NAMALWA (cell line): Measurements from ENCODE around the gene LINC01488.

Source experiments
- DNase-seq: peaks from one replicate; pipeline ENCODE4 v3.0.0-alpha.2; 2015; ENCODE audit warnings: low spot score

The LINC01488 gene

DNA sequence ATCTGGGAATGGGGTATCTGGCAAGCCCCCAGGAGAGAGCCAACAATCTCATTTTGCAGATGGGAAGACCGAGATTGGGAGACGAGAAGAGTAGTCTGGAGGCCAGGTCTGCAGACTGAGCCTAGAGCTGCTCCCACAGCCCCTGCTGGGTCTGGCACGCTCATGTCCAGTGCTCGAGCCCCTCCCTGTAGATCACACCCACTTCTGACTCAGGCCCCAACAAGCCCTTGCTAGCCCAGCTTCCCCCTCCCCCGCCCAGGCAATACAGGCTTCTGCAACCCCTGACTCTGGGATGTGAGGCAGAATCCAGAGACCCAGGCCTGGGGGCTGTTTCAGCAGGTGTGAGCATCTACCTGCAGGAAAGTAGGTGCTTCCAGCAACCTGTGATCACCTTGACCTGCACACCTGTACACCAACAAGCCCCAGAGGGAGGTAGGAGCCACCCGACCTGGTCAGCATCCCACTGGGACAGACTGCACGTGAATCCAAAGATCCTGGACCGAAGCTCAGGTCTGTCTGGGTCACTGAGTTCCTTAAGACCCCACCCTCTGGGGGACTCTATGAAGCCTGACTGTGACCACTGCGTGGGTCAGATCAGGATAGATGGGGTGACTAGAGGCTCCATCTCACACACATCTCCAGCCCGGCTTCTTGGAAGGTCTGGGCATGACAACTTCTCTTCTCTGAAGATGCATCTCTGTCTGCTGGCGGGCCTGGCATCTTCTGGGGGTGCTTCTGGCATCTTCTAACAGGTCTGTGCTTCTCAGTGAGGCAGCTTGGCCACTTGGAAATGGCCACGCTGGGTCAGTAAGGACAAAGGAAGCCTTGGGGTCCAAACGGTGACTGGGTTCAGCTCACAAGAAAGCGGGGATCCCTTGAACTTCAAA lies 29.3 kb downstream of the LINC01488 start:
- no peak for DNase-seq

DNA sequence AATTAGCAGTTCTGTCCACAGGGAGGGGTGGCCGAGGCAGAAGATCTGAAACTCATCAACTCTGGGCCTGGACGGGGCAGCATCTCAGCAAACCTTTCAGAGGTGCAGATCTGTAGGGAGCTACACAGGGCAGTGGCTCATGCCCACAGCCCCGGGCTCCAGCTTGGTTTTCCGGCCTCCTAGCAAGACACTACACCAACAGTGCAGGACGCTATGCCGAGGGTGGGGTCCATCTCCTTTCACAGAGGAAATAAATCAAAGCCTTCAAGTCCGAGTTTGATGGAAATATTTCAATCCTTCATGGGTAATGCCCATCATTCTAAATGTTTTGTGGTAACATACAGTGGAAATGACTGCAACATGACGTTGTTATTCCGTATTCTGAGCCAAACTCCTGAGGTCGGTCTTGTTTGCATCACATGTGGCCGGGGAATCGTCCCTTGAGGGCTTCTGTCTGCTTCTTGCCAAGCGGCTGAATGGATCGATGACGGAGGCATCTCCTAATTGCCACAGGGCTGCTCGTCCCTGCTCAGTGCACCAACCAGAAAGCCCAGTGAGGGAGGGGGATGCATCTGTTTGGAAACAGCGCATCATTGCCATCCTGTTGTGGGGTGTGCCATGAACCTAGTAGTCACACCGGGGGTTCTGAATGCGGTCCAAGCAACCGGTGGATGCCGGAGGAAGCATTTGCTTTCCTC lies 30.0 kb downstream of the LINC01488 start:
- no peak for DNase-seq

DNA sequence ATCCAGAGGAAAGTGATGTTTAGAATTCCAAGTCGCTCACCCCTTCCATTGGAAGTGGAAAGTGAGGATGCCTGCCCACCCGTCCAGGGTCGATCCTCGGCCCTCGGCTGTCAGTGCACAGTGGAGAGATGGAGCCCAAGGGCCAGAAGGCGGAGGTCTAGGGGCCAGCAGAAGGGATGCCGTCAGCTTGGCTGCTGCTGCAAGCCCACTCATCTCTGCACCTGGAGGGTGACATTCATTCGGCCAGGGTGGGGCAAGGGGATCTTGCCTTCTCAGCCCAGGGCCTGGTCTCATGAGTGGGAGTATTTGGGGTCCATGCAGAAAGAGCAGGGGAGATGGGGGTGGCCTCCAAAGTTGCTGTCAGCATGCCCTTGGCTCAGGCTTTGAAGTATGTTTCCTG lies 30.7 kb downstream of the LINC01488 start:
- DNase-seq = no peak

DNA sequence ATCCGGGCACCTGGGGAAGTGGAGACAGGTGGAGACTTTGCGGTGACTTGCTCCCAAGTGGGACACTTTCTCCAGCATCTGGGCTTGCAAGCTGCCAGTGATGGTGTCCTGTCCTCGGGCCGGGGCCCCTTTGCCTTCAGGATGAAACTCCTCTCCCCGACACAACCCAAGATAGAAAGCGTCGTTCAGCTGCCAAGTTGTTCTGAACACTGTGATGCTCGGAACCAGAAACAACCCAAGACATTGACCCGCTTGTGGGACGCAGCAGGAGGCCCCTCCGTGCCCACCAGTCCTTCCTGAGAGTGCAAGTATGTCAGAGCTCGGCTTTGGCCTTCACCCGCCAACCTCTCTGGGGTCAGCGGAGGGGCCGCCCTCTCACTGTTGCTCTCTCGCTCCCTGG lies 31.3 kb downstream of the LINC01488 start:
- no peak for DNase-seq

DNA sequence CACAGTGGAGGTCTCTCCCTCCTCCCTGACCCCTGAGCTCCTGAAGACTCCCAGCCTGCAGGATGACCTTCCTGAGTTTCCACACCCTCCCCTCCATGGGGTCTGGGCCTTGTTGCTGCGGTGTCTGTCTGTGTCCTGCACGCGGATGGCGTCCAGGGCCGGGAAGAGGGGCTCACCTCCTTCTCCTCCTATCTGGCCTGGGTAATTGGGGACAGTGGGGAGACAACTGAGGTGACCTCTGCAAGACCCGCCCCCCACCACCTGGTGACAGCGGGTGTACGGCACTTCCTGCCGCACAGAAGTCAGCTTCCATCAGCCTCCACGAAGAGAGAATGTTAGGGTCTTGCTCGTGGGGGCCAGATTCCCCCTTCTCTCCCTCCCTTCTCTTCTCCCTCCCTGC lies 31.7 kb downstream of the LINC01488 start:
- DNase-seq = no peak

DNA sequence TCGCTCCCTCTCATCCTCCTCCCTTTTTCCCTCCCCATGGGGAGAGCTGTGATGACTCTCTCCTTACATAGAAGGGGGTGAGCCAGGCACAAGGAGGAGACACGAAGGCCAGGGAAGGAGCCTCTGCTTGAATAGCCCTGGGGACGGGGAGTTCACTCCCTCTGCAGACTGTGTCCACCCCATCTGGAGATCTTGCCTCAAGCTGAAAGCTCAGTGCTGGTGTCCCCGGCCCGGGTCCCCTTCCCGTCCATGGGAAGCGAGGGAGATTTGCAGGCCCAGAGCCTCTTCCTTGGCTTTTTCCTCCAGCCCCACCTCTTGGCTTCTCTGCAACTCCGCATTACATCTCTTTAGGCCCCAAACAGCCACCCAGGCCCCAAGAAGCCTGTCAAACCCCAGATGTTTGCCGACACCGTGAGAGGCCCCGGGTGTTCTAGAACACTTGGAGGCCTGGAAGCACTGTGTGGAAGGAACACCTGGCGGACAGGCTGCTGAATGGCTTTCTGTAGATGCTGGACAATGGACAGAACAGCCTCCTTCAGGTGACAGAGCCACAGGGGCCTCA lies 32.3 kb downstream of the LINC01488 start:
- no peak for DNase-seq

DNA sequence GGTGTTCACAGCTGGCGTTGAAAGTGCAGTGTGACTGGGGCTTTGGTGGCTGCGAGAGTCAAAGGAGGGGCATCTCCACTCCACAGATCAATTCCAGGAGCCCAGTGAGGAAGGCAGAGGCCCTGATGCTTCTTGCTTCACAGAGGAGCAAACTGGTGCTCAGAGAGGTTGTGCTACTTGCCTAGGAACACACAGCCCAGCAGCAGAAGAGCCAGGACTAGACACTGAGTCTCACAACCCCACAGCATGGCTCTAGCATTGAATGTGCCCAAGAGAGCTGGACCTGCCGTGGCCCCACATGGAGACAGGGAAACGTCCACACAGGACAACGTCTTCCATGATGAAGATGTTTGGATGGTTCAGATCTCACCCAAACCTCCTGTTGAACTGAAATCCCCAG lies 33.3 kb downstream of the LINC01488 start:
- no peak for DNase-seq

DNA sequence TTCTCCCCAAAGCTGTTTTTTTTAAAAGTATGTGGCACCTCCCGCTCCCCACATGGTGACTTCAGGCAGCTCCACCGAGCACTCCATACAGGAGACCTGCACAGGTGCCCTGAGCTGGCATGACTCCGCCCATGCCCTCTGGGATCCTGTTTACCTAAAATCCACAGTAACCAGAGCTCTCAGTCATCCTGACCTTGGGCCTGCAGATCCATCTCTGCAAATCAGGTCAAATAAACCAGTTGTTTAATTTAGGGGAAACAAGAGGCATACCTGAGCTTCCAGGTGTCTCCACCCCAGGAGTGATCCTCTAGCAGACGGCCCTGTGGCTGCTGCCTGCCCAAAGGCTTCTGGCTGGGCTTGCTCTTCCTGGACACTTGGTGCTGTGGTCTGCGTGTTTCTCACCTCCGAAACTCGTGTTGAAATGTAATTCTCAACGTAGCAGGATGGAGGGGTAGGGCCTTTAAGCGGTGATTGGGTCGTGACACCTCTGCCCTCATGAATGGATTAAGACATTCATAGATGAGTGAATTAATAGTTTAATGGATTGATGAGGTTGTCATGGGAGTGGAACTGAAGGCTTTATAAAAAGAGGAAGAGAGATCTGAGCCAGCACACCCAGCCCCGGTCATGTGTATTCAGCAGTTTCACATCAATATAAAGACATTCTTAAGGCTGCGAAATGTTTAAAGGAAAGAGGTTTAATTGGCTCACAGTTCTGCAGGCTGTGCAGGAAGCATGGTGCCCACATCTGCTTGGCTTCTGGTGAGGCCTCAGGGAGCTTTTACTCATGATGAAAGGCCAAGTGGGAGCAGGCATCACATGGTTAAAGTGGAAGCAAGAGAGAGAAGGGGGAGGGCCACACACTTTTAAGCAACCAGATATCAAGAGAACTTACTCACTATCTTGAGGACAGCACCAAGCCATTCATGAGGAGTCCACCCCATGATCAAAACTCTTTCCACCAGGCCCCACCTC lies 34.1 kb downstream of the LINC01488 start:
- no peak for DNase-seq

DNA sequence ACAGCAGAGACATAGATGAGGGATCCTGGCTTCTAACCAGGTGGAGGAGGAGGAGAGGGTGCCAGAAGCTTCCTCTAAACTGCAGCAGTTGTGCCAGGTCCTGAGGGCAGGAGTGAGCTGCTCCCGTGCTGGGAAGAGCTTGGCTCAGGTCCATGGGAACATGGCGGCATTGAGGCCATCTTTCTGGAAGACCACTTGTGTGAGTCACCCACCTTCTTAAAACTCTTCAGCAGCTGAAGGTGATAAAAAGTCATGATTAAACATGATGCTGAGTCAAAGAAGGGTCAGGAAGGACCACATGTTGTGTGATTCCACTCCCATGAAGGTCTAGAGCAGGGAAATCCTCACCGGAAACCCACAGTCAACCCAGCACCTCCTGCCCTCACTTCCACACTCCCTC lies 35.1 kb downstream of the LINC01488 start:
- no peak for DNase-seq

DNA sequence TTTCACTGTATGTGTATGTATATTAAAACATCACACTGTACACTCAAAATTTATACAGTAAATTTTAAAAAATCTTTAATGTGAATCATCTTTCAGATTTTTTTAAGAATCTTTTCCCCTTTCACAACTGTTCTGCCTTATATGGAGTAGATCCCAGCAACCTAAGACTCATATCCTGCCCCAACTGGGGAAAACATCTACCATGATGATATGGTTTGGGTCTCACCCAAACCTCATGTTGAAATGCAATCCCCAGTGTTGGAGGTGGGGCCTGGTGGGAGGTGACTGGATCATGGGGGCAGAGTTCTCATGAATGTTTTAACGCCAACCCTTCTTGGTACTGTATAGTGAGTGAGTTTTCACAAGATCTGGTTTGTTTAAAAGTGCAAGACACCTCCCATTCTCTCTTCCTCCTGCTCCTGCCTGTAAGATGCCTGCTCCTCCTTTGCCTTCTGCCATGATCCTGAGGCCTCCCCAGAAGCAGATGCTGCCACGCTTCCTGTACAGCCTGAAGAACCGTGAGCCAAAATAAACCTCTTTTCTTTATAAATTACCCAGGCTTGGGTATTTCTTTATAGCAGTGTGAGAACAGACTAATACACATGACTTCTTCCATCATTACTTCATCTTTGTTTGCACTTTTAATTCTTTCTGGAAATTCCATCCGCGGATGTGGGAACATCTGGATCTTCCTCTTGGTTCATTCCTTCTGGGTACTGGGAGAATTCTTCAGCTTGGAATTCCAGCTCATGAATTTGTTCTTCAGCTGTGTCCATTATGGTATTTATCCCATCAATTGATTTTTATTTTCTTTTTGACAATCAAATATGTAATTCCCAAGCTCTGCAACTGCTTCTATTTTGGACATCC lies 36.9 kb downstream of the LINC01488 start:
- DNase-seq = no peak

DNA sequence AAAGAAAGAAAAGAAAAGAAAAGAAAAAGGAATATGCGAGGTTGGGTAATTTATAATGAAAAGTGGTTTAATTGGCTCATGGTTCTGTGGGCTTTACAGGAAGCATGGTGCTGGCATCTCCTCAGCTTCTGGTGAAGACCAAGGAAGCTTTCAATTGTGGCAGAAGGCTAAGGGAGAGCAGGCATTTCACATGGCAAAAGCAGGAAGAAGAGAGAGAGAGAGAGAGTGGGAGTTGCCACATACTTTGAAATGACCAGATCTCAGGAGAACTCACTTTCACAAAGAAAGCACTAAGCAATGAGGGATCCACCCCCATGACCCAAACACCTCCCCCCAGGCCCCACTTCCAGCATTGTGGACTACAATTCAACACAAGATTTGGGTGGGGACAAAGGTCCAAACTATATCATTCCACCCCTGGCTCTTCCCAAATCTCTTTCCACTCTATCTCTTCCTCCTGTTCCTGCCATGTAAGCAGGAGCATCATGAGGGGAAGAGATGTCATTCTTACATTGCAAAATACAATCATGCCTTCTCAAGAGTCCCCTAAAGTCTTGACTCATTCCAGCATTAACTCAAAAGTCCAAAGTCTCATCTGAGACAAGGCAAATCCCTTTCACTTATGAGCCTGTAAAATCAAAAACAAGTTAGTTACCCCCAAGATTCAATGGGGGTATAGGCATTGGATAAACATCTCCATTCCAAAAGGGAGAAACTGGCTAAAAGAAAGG lies 38.9 kb downstream of the LINC01488 start:
- DNase-seq = no peak

DNA sequence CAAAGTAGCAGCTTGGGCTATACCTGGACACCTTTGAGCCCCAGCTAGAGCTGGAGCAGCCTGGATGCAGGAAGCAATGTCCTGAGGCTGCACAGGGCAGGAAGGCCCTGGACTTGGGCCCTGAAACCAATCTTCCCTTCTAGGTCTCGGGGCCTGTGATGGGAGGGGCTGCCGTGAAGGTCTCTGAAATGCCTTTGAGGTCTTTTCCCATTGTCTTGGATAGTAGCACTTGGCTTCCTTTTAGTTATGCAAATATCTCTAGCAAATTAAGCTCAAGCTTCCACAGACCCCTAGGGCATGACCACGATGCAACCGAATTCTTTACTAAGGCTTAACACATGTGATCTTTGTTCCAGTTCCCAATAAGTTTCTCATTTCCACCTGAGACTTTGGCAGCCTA lies 40.0 kb downstream of the LINC01488 start:
- no peak for DNase-seq

DNA sequence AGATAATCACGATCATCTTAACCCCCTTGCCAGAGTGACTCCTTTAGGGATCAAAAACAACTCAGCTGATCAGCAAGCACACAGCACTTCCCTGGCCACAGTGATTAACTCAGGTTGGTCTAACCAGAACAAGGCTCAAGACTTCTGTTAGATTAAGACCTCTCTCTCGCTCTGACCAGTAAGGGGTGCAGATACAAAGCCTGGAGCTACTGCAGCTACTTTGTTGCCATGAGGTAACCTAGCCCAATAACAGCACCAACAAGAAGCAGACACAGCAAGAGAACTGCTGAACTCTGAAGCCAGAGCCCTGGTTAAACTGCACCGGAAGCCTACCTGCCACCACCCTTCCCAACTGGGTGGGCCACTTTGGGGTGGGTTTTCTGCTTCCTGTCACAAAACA lies 42.0 kb downstream of the LINC01488 start:
- no peak for DNase-seq

DNA sequence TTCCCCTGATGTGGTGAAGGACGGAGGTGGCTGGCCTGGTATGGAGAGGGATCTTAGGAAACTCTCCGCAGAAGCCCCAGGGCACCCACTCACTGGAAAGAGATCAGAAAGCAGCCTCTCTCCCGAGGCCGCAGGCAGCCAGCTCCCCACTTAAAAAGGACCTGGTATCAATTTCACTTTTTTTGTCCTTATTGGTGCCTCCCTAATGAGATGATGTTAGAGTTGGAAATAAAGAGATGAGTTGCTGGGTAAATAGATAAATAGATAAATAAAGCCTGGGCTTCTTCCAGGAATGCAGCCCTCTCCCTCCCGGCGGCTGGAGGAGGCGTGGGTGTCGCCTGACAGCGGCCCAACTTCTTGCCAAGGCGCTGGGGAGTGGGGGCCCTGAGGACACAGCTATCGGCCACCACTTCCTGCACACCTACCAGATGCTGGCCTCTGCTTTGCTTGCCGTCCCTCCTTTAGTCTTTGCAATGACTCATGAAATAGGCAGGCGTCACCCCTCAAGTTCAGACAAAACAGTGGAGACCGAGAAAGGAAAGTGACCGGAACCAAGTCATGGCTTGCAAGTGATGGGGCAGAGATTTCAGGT lies 42.9 kb downstream of the LINC01488 start:
- no peak for DNase-seq

DNA sequence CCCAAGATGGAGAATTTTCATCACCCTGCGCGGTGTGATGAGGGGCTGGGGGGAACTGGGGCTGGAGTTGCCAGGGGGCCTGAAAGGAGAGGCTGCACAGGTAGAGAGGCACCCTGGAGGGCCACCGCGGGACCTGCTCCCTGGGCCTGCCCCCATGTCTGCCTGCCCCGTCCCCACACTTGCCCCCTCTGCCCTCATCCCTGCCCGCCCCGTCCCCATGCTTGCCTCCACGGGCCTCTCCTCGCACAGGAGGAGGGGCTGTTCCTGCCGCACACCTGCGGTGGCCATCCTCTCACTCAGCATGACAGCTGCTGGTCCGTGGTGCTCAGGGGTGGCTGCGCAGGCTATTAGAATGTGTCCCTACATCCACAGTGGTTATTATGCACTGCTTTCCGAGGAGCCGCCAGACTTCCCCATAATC lies 43.5 kb downstream of the LINC01488 start:
- no peak for DNase-seq

DNA sequence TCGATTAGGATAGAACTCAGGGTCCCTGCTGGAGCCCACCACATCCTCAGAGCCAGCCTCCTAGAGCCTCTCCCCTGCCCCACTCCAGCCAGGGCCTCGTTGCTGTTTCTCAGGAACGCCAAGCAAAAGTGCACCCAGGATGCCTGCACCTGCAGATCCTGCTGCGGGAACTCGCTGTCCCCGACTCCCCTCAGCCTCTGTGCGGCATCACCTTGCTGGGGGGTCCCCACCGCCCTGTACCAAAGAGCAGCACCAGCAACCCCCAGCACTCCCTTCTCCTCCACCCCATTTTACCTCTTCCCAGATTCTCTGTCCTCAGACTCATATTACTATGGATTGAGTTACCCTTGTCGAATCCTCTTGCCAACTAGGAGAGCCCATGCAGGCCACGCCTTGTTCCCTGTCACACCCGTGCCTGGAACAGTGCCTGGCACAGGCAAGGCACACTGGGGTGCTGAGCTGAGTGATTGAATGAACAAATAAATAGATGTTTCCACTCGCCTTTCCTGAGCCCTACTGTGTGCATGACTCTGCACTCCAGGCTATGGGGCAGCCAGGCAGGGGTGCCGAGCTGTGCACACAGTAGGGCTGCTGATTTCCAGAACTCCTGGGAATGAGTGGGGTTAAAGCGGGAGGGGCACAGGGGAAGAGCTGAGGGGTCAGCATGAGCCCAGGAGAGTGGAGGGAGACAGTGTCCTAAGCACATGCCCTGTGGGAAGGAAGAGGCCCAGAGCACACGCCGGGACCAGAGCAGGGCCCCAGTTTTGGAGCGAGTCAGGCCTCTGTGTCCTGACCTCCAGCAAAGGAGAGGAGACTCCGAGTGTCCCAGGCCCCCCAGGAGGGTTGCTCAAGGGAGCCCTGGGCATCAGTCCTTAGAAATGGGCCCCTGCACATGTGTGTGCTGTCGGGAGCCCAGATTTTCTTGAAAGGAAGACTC lies 44.3 kb downstream of the LINC01488 start:
- no peak for DNase-seq

DNA sequence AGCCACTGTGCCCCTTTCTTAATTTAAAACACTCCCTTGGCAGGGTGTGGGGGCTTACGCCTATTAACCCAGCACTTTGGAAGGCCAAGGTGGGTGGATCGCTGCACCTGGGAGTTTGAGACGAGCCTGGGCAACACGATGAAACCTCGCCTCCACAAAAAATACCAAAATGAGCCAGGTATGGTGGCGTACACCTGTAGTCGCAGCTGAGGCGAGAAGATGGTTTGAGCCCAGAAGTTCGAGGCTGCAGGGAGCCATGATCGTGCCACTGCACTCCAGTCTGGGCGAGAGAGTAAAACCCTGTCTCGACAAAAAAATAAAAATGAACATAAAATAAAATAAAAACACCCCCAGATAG lies 45.0 kb downstream of the LINC01488 start:
- no peak for DNase-seq

DNA sequence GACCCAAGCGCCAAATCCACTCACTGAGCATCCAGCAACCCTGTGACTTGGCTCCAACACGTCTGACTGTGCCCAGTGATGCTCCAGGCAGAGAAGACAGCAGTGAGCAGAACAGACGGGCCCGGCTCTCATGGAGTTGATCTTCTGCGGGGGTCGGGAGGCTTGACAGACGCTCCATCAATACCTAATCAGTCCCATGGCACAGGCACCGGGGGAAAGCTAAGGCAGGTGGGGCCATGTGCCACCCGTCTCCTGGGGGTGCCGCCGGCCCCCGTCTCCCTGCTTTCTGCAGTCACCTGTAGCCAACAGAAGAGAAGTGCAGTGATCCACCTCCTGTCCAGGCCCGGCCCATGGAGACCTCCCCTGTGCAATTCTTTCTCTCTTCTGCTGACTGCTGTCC lies 47.5 kb downstream of the LINC01488 start:
- no peak for DNase-seq
